Tibial nerve (tissue), 4 donors: ENCODE data around the gene TNFRSF12A. TPM values are rescaled to one million over a fixed set of nuclear protein-coding genes. Genes with fewer than 3 reads are reported as not detected.

Experiments
- DNase-seq, 2 donors: peaks; one replicate each; pipeline ENCODE4 v3.0.0-alpha.2; 2019; ENCODE audit warnings: low spot score in 2 of 2
- H3K27ac ChIP-seq, 4 donors: fragments of 200-600 bp; sonication (generic) in 3 of 4; one replicate each; pipeline ENCODE4 v1.5.1; 2017 to 2019; ENCODE audit warnings: mild to moderate bottlenecking in 1 of 4
- H3K27me3 ChIP-seq, 2 donors: fragments of 200-600 bp; sonication (generic) in 1 of 2; one replicate each; pipeline versions ENCODE4 v1.5.1 to v1.6.0; 2017 to 2019
- H3K36me3 ChIP-seq, 3 donors: fragments of 200-600 bp; sonication (generic); one replicate each; pipeline ENCODE4 v1.5.1; 2018 to 2019
- H3K4me1 ChIP-seq, 4 donors: fragments of 200-600 bp; sonication (generic) in 3 of 4; one replicate each; pipeline ENCODE4 v1.5.1; 2017 to 2019
- H3K4me3 ChIP-seq, 4 donors: fragments of 200-600 bp; sonication (generic) in 3 of 4; one replicate each; pipeline ENCODE4 v1.5.1; 2017 to 2019; ENCODE audit warnings: mild to moderate bottlenecking in 1 of 4, moderate library complexity in 1 of 4
- H3K9me3 ChIP-seq, 4 donors: fragments of 200-600 bp; sonication (generic) in 3 of 4; one replicate each; pipeline ENCODE4 v1.5.1; 2017 to 2019
- EP300 ChIP-seq, 2 donors: sonication (generic); formaldehyde crosslinking; IDR thresholded peaks; one replicate each; pipeline ENCODE4 v1.6.1; 2017; ENCODE audit warnings: antibody characterized with exemption in 2 of 2, mild to moderate bottlenecking in 1 of 2
- POLR2A ChIP-seq, 2 donors: fragments of 450-650 bp; IDR thresholded peaks; one replicate each; pipeline ENCODE4 v1.6.1; 2017; ENCODE audit warnings: antibody characterized with exemption in 2 of 2, mild to moderate bottlenecking in 2 of 2, moderate library complexity in 2 of 2
- WGBS, 2 donors: methylation state at CpG; one replicate each; pipeline ENCODE4 v1.1.5; 2018; 5-methylcytosine and 5-hydroxymethylcytosine counted together
- total RNA-seq, 4 donors: library from RNA; depleted of rRNA; stranded (reverse); fragments of >200 nt; gene quantifications; one replicate each; pipeline ENCODE4 v1.1.0, GENCODE V29; 2016
- TF ChIP-seq, protein P1 (sequence below), 5 experiments: fragments of 200-600 bp in 3 of 5; fragments of 450-650 bp in 2 of 5; sonication (generic) in 3 of 5; IDR thresholded peaks; one replicate each; pipeline ENCODE4 v1.5.1; 2016 to 2019; ENCODE audit warnings: antibody characterized with exemption in 5 of 5, mild to moderate bottlenecking in 3 of 5, moderate library complexity in 2 of 5

Gene TNFRSF12A
- total RNA-seq, 4 donors from 2014 or later = 2.4 to 47.4 (median 11.5) TPM

DNA sequence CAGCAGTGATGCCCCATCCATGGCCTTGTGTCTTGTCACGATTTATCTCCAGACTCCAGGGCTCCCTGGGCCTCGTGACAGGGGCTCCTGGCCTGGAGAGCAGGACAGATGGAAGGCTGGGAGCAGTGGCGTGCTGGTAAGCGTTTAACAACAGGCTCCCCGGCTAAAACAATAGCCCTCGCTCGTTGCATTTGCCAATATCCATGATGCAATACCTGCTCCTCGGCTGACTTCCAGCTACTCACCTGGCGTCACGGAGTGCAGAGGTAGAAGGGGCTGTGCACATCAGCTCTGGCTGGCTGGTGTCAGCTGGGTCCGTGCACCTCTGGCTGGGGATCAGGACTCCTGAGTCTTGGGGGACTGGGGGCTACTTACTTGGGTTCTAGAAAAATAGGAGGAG lies 18.1 kb downstream of the TNFRSF12A start:
- WGBS, 2 donors = 36 to 53% methylated on average over 10 to 11 of the region's 11 CpGs
- TF ChIP-seq EP300 (IDR thresholded peaks at IDR 0.05) = no peak
- TF ChIP-seq, protein P1, sequence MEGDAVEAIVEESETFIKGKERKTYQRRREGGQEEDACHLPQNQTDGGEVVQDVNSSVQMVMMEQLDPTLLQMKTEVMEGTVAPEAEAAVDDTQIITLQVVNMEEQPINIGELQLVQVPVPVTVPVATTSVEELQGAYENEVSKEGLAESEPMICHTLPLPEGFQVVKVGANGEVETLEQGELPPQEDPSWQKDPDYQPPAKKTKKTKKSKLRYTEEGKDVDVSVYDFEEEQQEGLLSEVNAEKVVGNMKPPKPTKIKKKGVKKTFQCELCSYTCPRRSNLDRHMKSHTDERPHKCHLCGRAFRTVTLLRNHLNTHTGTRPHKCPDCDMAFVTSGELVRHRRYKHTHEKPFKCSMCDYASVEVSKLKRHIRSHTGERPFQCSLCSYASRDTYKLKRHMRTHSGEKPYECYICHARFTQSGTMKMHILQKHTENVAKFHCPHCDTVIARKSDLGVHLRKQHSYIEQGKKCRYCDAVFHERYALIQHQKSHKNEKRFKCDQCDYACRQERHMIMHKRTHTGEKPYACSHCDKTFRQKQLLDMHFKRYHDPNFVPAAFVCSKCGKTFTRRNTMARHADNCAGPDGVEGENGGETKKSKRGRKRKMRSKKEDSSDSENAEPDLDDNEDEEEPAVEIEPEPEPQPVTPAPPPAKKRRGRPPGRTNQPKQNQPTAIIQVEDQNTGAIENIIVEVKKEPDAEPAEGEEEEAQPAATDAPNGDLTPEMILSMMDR (IDR thresholded peaks at IDR 0.05) = no peak
- TF ChIP-seq POLR2A (IDR thresholded peaks at IDR 0.05) = no peak
- no peak for DNase-seq
- Histone ChIP-seq H3K27ac (no peak overlapping the region), H3K4me3 (no peak overlapping the region), H3K27me3 (peaks cover 3 to 96% of the 10 kb centered on the region in 2 donors), H3K36me3 (no peaks in the 10 kb centered on the region), H3K9me3 (no peaks in the 10 kb centered on the region), H3K4me1 (peaks cover 0 to 11% (median 0%) of the 10 kb centered on the region in 4 donors)

GRCh38 chr16:3038896-3039295 lies 18.7 kb downstream of the TNFRSF12A start:
- no peak for DNase-seq
- WGBS, 2 donors = 86 to 92% methylated on average over 5 of the region's 5 CpGs
- Histone ChIP-seq H3K27ac (no peak overlapping the region), H3K27me3 (peaks cover 3 to 96% of the 10 kb centered on the region in 2 donors), H3K36me3 (no peaks in the 10 kb centered on the region), H3K4me1 (peaks cover 0 to 11% (median 0%) of the 10 kb centered on the region in 4 donors), H3K9me3 (no peaks in the 10 kb centered on the region), H3K4me3 (no peak overlapping the region)
- no peak for TF ChIP-seq POLR2A (IDR thresholded peaks at IDR 0.05)
- TF ChIP-seq, protein P1 (IDR thresholded peaks at IDR 0.05) = no peak
- TF ChIP-seq EP300 (IDR thresholded peaks at IDR 0.05) = no peak

DNA sequence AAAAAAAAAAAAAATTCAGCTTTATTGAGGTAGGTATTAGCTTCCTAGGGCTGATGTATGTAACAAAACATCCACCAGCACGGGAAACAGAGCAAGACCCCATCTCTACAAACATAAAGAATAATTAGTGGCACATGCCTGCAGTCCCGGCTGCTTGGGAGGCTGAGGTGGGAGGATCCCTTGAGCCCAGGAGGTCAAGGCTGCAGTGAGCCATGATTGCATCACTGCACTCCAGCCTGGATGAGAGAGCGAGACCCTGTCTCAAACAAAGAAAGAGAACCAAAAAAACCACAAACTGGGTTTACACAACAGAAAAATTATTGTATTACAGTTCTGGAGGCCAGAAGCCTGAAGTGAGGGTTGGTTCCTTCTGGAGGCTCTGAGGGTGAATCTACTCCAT lies 22.2 kb downstream of the TNFRSF12A start:
- peaks cover 3 to 96% of the 10 kb centered on the region in 2 donors for H3K27me3 ChIP-seq
- H3K36me3 ChIP-seq = no peaks in the 10 kb centered on the region

DNA sequence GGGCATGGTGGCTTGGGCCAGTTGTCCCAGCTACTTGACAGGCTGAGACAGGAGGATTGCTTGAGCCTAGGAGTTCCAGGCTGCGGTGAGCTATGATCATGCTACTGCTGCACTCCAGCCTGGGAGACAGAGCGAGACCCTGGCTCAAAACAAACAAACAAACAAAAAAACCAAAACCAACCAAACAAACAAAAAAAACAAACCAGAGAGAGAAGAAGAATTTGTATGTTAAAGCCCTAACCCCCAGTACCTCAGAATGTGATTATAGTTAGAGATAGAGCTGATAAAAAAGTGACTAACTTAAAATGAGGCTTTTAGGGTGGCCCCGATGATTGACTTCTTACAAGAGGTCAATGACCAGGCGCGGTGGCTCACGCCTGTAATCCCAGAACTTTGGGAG lies 24.5 kb downstream of the TNFRSF12A start:
- H3K4me3 ChIP-seq = no peak overlapping the region
- peaks cover 0 to 96% of the 10 kb centered on the region in 2 donors for H3K27me3 ChIP-seq
- 92 to 94% methylated on average over 6 of the region's 6 CpGs for WGBS, 2 donors

More for the DNA sequence above, 22.2 kb downstream of the TNFRSF12A start:
- Histone ChIP-seq H3K9me3 (no peaks in the 10 kb centered on the region), H3K4me1 (peaks cover 0 to 22% (median 15%) of the 10 kb centered on the region in 4 donors), H3K27ac (no peak overlapping the region), H3K4me3 (no peak overlapping the region)
- TF ChIP-seq, protein P1 (IDR thresholded peaks at IDR 0.05) = no peak
- no peak for TF ChIP-seq EP300 (IDR thresholded peaks at IDR 0.05)
- TF ChIP-seq POLR2A (IDR thresholded peaks at IDR 0.05) = no peak
- no peak for DNase-seq
- WGBS, 2 donors = 57 to 62% methylated on average over 3 of the region's 3 CpGs

More for the DNA sequence above, 24.5 kb downstream of the TNFRSF12A start:
- no peak for DNase-seq
- Histone ChIP-seq H3K27ac (no peak overlapping the region), H3K4me1 (peaks cover 0 to 22% (median 15%) of the 10 kb centered on the region in 4 donors), H3K9me3 (no peaks in the 10 kb centered on the region), H3K36me3 (no peaks in the 10 kb centered on the region)
- TF ChIP-seq, protein P1 (IDR thresholded peaks at IDR 0.05) = no peak
- TF ChIP-seq EP300 (IDR thresholded peaks at IDR 0.05) (no peak), POLR2A (IDR thresholded peaks at IDR 0.05) (no peak)
